ENCODE data around the gene IFNAR1. TPM values are rescaled to one million over a fixed set of nuclear protein-coding genes. Genes with fewer than 3 reads are reported as not detected.
"Not testable (repeated sequence)": the region's sequence is repeated elsewhere in the genome, so short reads cannot be mapped to it uniquely, and the experiment has no call there.

Gene IFNAR1
- total RNA-seq, 1 donor from 2014 or later: 8.2 TPM

GRCh38 chr21:33360281-33360680 is 35.5 kb downstream of the IFNAR1 start:
- FAIRE-seq (no peak), DNase-seq (ENCODE audit: low read depth) (peak; percentile 55)
- Histone ChIP-seq H3K4me3 (ENCODE audit: low read depth, low read length) (no peak overlapping the region), H3K36me3 (ENCODE audit: control insufficient read depth, insufficient read depth, low read length) (peaks cover 5% of the 10 kb centered on the region), H3K27me3 (ENCODE audit: control insufficient read depth, insufficient read depth, low read length) (no peaks in the 10 kb centered on the region)
- TF ChIP-seq CTCF (IDR thresholded peaks at IDR 0.05; ENCODE audit: insufficient read depth, low read length, severe bottlenecking): no peak

GRCh38 chr21:33360881-33361602 is 36.3 kb downstream of the IFNAR1 start:
- Histone ChIP-seq H3K36me3 (ENCODE audit: control insufficient read depth, insufficient read depth, low read length) (peaks cover under 1% of the 10 kb centered on the region), H3K27me3 (ENCODE audit: control insufficient read depth, insufficient read depth, low read length) (no peaks in the 10 kb centered on the region), H3K4me3 (ENCODE audit: low read depth, low read length) (peak overlapping the region; percentile 2)
- DNase-seq (ENCODE audit: low read depth) (peak; percentile 69), FAIRE-seq (no peak)
- TF ChIP-seq CTCF (IDR thresholded peaks at IDR 0.05; ENCODE audit: insufficient read depth, low read length, severe bottlenecking): peak; percentile 95

- FAIRE-seq (no peak), DNase-seq (ENCODE audit: low read depth) (peak; percentile 53)
- H3K4me3 ChIP-seq (ENCODE audit: low read depth, low read length): no peak overlapping the region
- no peaks in the 10 kb centered on the region for H3K27me3 ChIP-seq (ENCODE audit: control insufficient read depth, insufficient read depth, low read length)
- TF ChIP-seq CTCF (IDR thresholded peaks at IDR 0.05; ENCODE audit: insufficient read depth, low read length, severe bottlenecking): no peak
- H3K36me3 ChIP-seq (ENCODE audit: control insufficient read depth, insufficient read depth, low read length): no peaks in the 10 kb centered on the region
These were observed 37.3 kb downstream of the IFNAR1 start for GRCh38 chr21:33362044-33362555.

- H3K4me3 ChIP-seq (ENCODE audit: low read depth, low read length); FAIRE-seq; H3K27me3 ChIP-seq (ENCODE audit: control insufficient read depth, insufficient read depth, low read length); H3K36me3 ChIP-seq (ENCODE audit: control insufficient read depth, insufficient read depth, low read length): not testable (repeated sequence)
- DNase-seq (ENCODE audit: low read depth): peak; percentile 47
These were observed 39.3 kb downstream of the IFNAR1 start for GRCh38 chr21:33363911-33364609.

- H3K4me3 ChIP-seq (ENCODE audit: low read depth, low read length): no peak overlapping the region
- H3K36me3 ChIP-seq (ENCODE audit: control insufficient read depth, insufficient read depth, low read length): no peaks in the 10 kb centered on the region
- no peaks in the 10 kb centered on the region for H3K27me3 ChIP-seq (ENCODE audit: control insufficient read depth, insufficient read depth, low read length)
- no peak for DNase-seq (ENCODE audit: low read depth)
- no peak for TF ChIP-seq CTCF (IDR thresholded peaks at IDR 0.05; ENCODE audit: insufficient read depth, low read length, severe bottlenecking)
- FAIRE-seq: no peak
These were observed 40.1 kb downstream of the IFNAR1 start for GRCh38 chr21:33364830-33365229.

- no peak for TF ChIP-seq CTCF (IDR thresholded peaks at IDR 0.05; ENCODE audit: insufficient read depth, low read length, severe bottlenecking)
- H3K36me3 ChIP-seq (ENCODE audit: control insufficient read depth, insufficient read depth, low read length): no peaks in the 10 kb centered on the region
- H3K4me3 ChIP-seq (ENCODE audit: low read depth, low read length): no peak overlapping the region
- FAIRE-seq (no peak), DNase-seq (ENCODE audit: low read depth) (peak; percentile 39)
- no peaks in the 10 kb centered on the region for H3K27me3 ChIP-seq (ENCODE audit: control insufficient read depth, insufficient read depth, low read length)
These were observed 42.7 kb downstream of the IFNAR1 start for GRCh38 chr21:33367309-33367973.

Data from bronchial epithelial cell (primary cell).